HG03103 (cell line): ENCODE results near the gene NEU3.
"Not testable (repeated sequence)": the region's sequence is repeated elsewhere in the genome, so short reads cannot be mapped to it uniquely, and the experiment has no call there.

Experiments
- ATAC-seq: cut with Tn5 transposase; IDR thresholded peaks from one replicate; pipeline ENCODE4 v1.9.1; 2021; ENCODE audit warnings: low read depth; ENCODE audit not compliant: unreplicated experiment

The NEU3 gene

DNA sequence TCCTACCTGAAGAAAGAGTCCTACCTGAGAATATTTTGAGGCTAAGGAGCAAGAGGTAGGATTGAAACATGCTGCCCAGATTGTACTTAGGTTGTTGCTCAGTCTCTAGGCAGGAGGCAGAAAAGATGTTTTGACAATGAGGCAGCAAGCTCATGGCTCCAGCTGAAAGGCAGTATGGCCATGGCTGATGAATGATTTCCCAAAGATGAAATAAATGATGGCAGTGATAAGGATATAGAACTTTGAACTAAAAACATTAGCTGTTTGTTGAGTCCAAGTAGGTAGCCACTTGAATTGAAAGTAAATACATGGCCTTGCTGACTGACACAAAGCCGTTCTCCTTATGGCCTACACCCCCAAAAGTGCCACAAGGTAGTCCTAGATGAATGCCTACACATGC is 6.8 kb upstream of the NEU3 start:
- no peak for ATAC-seq

DNA sequence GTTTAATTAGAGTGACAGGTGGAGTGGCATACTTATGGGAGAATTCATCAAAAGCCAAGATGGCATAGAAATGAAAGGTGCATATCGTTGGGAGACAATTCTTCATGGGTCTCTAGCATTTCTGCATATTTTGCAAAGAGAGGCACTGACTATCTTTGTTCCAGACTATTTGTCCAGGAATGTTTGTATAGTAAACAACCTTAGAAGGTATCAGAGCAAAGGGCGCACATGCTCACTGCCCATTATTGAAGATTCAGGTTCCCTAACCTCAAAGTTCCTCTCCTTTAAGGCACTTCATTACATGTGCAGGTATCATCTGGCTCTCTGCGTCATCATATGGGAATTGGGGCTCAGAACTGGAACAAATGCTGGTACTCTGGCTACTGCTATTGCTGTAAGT is 4.7 kb upstream of the NEU3 start:
- ATAC-seq: no peak

DNA sequence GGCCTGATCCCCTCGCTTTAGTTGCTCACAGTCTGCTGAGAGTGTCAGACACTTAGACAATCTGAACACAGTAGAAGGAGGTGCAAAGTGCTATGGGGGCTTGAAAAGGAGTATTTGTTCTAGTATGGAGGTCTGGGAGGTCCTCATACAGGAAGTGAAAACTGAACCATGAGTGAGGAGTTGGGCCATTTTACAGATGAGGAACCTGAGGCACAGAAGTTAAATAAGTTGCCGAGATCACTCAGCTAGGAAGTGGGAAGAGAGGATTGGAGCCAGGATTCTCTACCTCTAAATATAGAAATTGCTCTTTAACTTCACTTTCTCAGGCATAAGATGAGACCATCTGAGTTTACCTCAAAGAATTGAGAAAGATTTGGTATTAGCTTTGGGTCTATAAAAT is 4.0 kb upstream of the NEU3 start:
- ATAC-seq: no peak

GRCh38 chr11:74989260-74989638 is 516 bp downstream of the NEU3 start:
- no peak for ATAC-seq

DNA sequence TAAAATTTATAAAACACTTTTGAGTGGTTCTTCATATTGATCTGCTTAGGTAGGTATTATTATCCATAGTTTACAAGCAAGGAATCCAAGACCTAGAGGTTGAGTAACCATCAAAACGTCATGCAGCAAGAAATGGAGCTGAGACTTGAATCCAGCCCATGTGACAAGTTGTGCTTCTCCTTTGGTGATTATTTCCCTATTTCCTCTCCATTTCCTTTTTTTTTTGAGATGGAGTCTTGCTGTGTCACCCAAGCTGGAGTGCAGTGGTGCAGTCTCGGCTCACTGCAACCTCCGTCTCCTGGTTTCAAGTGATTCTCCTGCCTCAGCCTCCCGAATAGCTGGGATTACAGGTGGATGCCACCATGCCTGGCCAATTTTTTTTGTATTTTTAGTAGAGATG is 1.4 kb downstream of the NEU3 start:
- ATAC-seq: not testable (repeated sequence)

DNA sequence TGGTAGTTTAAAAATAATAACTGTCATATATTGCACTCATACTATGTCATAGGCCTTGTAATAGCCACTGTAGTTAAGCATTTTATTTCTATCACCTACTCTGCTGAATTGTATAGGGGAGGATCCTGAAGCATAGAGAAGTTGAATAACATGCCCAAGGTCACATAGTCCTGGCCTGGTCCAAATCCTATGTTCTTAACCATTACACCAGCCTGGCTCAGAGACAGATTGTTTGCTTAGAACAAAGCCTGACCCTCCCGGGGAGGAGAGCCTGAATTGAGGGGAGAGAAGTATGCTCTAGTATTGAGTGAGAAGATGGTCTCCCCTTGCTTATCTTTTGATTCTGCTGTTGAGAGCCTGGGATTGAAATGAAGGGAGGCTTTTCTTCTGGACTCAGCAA is 2.2 kb downstream of the NEU3 start:
- no peak for ATAC-seq

DNA sequence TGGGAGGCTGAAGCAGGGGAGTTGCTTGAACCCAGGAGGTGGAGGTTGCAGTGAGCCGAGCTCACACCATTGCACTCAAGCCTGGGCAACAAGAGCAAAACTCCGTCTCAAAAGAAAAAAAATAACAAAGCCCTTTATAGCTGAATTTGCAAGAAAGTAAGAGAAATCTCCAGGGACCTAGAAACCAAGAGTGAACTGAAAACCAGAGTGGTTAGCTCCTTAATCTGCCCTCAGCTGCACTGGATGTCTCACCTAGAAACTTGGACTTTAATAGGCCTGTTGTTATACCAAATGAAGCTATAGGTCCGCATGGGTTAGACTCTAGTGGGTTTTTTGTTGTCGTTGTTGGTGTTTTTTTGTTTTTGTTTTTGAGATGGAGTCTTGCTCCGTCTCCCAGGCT is 4.1 kb downstream of the NEU3 start:
- ATAC-seq: peak; percentile 42

DNA sequence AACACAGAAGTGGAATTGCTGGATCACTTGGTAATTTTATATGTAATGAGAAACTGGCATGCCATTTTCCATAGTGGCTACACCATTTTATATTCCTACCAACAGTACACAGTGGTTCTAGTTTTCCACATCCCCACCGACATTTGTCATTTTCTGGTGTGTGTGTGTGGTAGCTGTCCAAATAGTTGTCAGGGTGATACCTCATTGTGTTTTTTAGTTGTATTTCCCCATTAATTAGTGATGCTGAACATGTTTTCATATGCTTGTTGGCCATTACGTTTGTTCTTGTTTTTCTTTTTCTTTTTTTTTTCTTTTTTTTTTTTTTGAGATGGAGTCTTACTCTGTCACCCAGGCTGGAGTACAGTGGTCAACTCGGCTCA is 12.2 kb downstream of the NEU3 start:
- no peak for ATAC-seq

DNA sequence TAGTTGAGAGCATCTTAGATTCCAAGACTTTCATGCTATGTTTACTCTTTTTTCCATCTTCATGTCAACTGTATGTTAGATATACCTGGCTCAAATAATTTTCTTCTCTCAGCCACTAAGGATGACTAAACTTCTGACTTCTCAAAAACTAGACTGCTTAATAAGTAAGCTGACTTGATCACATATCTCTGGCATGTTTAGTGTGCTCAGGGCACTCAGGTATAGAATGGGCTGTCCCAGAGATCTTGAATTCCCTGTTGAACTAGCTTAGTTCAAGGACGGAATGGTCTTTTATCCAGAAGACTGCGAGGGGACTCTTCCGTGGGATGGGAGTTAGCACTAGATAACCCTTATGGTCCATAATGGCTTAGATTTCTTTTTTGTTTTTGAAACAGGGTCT is 13.0 kb downstream of the NEU3 start:
- no peak for ATAC-seq

DNA sequence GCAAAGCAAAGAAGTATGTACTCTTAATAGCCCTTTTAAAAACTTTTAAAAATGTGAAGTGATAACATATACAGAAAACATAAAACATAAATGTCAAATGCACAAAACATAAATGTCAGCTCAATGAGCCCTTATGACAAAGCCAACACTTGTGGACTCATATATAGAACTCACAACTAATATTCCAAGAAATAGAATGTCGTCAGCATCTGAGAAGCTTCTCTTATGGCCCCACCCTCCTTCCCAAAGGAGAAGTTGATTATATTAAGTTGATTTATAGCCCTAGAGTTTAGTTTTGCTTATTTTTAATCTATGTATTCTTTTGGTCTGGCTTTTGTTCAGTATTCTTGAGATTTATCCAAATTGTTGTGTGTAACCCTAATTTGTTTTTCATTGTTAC is 13.8 kb downstream of the NEU3 start:
- no peak for ATAC-seq

- no peak for ATAC-seq
Measured at GRCh38 chr11:75004215-75004614, 15.5 kb downstream of the NEU3 start.

GRCh38 chr11:75011357-75011756 is 22.6 kb downstream of the NEU3 start:
- no peak for ATAC-seq

DNA sequence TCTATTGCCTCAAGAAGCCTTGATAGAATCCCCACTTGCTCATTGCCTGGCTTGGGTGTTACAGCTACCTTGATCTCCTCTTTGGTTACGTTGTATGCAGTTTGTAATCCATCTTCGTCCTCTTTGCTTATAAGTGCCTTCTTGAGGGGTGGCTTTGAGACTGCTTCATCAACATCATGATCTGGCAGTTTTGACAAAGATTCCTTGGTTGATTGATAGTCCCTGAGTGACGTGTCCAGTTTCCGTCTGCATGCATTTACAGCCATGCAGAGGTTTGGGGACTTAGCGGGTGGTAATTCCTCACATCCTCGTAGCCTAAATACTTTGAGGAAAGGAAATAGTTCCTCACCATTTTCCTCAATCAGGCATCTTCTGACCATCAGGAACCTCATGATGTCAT is 23.1 kb downstream of the NEU3 start:
- no peak for ATAC-seq

DNA sequence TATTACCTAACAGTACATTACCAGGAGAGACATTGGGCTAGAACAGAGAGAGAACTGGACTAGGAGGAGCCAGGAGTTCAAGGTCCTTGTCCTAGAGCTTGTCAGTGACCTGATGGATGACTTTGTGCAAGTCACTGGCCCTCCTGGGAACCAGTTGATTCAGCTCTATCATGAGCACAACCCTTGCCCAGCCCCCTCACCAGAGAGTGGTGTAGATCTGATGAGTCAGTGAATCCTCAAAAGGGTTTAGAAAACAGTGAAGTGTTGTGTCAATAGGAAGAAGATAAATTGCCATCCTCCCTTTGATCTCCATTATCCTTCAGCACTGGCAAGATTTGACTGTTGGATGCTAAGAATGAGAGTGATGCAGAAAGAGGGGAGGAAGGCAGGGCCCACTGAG is 24.3 kb downstream of the NEU3 start:
- no peak for ATAC-seq

DNA sequence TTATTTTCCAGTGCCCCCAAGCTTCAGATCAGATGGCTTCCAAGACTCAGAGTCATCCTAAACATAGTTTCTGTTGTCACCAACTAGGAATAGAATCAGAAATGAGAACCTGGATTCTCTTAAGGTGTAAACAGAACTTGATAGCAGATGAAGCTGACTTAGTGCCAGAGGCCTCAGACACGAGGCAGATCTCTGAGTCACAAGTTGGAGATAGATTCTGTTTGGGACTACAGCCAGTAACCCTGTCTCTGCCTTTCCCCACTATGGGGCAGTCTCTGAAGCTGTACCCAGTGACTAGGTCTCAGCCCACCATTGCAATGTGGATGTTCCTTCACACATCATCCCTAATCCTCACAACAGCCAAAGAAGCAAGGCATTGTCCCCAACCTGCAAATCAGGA is 25.4 kb downstream of the NEU3 start:
- no peak for ATAC-seq

GRCh38 chr11:75019200-75019599 is 30.5 kb downstream of the NEU3 start:
- ATAC-seq: not testable (repeated sequence)

DNA sequence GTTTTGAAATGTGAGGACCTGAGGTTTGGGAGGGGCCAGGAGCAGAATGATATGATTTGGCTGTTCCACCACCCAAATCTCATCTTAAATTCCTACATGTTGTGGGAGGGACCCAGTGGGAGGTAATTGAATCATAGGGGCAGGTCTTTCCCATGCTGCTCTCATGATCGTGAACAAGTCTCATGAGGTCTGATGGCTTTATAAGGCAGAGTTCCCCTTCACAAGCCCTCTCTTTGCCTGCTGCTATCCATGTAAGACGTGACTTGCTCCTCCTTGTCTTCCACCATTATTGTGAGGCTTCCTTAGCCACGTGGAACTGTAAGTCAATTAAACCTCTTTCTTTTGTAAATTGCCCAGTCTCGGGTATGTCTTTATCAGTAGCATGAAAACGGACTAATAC is 31.6 kb downstream of the NEU3 start:
- ATAC-seq: not testable (repeated sequence)

- ATAC-seq: no peak
Measured at GRCh38 chr11:75022296-75022695, 33.6 kb downstream of the NEU3 start.

DNA sequence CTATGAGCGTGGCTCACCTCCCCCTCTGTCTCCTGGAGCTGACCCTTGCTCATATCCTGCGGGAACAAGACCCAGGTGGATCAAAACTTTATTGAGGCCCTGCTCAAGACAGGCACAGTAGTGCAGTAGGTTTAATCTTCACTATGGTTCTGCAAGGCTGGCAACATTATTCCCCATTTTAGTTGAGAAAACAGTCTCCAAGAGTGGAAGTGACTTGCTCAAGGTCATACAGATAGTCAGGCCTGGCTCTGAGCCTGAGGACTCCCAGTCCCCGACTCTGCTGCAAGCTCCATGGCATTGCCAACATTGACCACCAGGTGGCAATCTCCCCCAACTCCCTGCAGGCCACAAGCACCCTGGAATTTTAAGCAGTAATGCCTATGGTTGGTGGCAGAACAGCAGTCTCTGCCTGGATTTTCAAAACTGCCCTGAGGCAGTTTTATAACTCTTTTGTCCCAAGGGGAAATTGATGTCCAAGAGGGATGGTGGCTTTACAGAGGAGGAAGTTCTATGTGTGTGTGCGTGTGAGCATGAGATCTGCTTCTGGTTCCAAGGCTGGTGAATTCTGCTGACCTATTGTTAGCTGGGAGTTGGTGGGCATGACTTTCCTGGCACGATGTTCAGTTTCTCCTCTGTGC is 34.1 kb downstream of the NEU3 start:
- ATAC-seq: no peak

- no peak for ATAC-seq
Measured at GRCh38 chr11:75023446-75024067, 34.8 kb downstream of the NEU3 start.

DNA sequence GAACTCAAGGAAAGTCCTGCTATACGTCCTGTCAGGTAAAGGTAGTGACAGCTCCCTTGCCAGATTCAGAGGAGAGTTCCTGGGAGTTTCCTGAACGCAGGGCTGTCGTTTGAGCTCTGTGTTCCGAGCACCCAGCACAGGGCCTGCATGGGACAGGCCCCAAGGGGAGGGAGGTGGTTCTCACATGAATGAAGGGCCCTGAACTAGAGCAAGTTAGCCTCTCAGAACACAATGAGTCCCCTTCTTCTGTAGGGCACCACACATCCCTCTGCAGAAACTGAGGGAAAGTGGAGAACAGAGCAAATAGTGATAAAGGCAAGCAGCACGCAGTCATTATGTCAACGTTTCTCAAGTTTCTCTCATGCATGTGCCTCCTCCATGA is 35.3 kb downstream of the NEU3 start:
- no peak for ATAC-seq

- ATAC-seq: no peak
Measured at GRCh38 chr11:75024764-75025211, 36.1 kb downstream of the NEU3 start.

DNA sequence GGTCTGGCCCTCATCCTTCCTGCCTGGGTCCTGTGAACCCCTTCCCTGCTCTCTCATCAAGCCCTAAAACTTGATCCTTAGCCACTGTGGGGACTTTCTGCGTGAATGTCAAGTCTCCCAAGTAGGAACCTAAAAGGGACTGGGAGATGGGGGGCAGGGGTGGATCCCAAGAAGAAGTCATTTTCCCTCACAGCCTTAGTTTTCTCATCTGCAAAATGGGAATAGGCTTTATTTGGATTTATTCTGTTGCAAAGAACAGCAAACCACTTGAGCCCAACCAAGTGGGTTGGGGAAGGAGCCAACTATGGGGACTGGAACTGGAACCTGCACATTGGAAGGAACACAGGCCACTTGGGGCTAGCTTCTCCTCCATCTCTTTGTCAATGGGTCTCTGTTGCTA is 36.8 kb downstream of the NEU3 start:
- ATAC-seq: no peak
